ENCODE data around the gene CRKL. TPM values are rescaled to one million over a fixed set of nuclear protein-coding genes. Genes with fewer than 3 reads are reported as not detected.

Gene CRKL
- polyA plus RNA-seq, 1 of the 3 experiments (the other 2 are of a cell fraction): 9.6 TPM

- H3K36me3 ChIP-seq (replicated peaks in 1 of 2; ENCODE audit: control insufficient read depth in 1 of 2, insufficient read depth in 2 of 2, low read length in 1 of 2): no peaks in the 10 kb centered on the region
- no peak overlapping the region for H3K9ac ChIP-seq
- H3K4me3 ChIP-seq (ENCODE audit: low read depth in 2 of 2, low read length in 1 of 2): no peak overlapping the region
- H3K27me3 ChIP-seq (ENCODE audit: insufficient read depth): no peaks in the 10 kb centered on the region
- CTCF ChIA-PET: interaction anchor here (1.2 to 7.0 kb wide), 6 partner anchors 10 to 159 kb away, joined by 3 to 44 read pairs (median 14); partner anchors contain the start of gene LZTR1
- no peak overlapping the region for H3K4me2 ChIP-seq
- no peak overlapping the region for H2AFZ ChIP-seq (ENCODE audit: low read depth)
- H3K79me2 ChIP-seq (ENCODE audit: insufficient read depth): no peaks in the 10 kb centered on the region
- H4K20me1 ChIP-seq (ENCODE audit: insufficient read depth): no peaks in the 10 kb centered on the region
- H3K9me3 ChIP-seq: no peaks in the 10 kb centered on the region
- POLR2A ChIA-PET: interaction anchor here (1.6 kb wide), 1 partner anchor 19 kb away, joined by 6 read pairs; the partner anchor contains the start of gene LZTR1
- no peaks in the 10 kb centered on the region for H3F3A ChIP-seq (replicated peaks; ENCODE audit: insufficient read depth)
- 76% methylated on average over 6 of the region's 7 CpGs for WGBS (ENCODE audit: low lambda C conversion rate)
- TF ChIP-seq YY1 (IDR thresholded peaks at IDR 0.05; ENCODE audit: low read depth): no peak
- TF ChIP-seq EZH2phosphoT487 (IDR thresholded peaks at IDR 0.05; ENCODE audit: borderline replicate concordance, low read depth): no peak
- TF ChIP-seq TEAD4 (IDR thresholded peaks at IDR 0.05; ENCODE audit: borderline replicate concordance, insufficient read depth): no peak
- TF ChIP-seq NRF1 (IDR thresholded peaks at IDR 0.05; ENCODE audit: low read depth, low read length): no peak
- no peak for TF ChIP-seq FOXJ3 (CRISPR knock-in tag; IDR thresholded peaks at IDR 0.05)
- no peak for TF ChIP-seq JUND (IDR thresholded peaks at IDR 0.05)
- TF ChIP-seq TAF1 (IDR thresholded peaks at IDR 0.05; ENCODE audit: borderline replicate concordance, low read depth, low read length): no peak
- no peak for TF ChIP-seq RFX5 (IDR thresholded peaks at IDR 0.05; ENCODE audit: low read length)
- TF ChIP-seq TCF12 (IDR thresholded peaks at IDR 0.05): no peak
- no peak for TF ChIP-seq MEF2A (IDR thresholded peaks at IDR 0.05; ENCODE audit: borderline replicate concordance, low read depth)
- TF ChIP-seq GATA2 (CRISPR knock-in tag; IDR thresholded peaks at IDR 0.05): no peak
- no peak for TF ChIP-seq EP300 (IDR thresholded peaks at IDR 0.05; ENCODE audit: borderline replicate concordance in 1 of 2, low read depth in 1 of 2, low read length in 1 of 2)
- TF ChIP-seq RCOR1 (IDR thresholded peaks at IDR 0.05; ENCODE audit: low read length): no peak
- TF ChIP-seq RAD21 (IDR thresholded peaks at IDR 0.05; ENCODE audit: low read length): no peak
- H3K9me2 ChIP-seq: no peaks in the 10 kb centered on the region
- DNase-seq: peak; percentile 15
- peaks cover 0 to 19% of the 10 kb centered on the region in 2 experiments; a peak in 1 of 4 replicates for H3K4me1 ChIP-seq (ENCODE audit: control insufficient read depth in 1 of 2, insufficient read depth in 2 of 2, low read depth in 1 of 2, low read length in 1 of 2)
- no peak overlapping the region for H3K27ac ChIP-seq (ENCODE audit: low read depth in 2 of 2, low read length in 1 of 2)
Measured at GRCh38 chr22:20963201-20964052, 46.2 kb downstream of the CRKL start.

- Histone ChIP-seq H3K27ac (ENCODE audit: low read depth in 2 of 2, low read length in 1 of 2) (no peak overlapping the region), H3K9me2 (no peaks in the 10 kb centered on the region), H3K27me3 (ENCODE audit: insufficient read depth) (no peaks in the 10 kb centered on the region), H3K4me3 (ENCODE audit: low read depth in 2 of 2, low read length in 1 of 2) (peak overlapping the region; percentile 44 to 46; a peak in 3 of 4 replicates), H3K4me1 (ENCODE audit: control insufficient read depth in 1 of 2, insufficient read depth in 2 of 2, low read depth in 1 of 2, low read length in 1 of 2) (peaks cover 0 to 26% of the 10 kb centered on the region in 2 experiments; a peak in 1 of 4 replicates), H4K20me1 (ENCODE audit: insufficient read depth) (no peaks in the 10 kb centered on the region), H2AFZ (ENCODE audit: low read depth) (no peak overlapping the region), H3K79me2 (ENCODE audit: insufficient read depth) (no peaks in the 10 kb centered on the region), H3K9ac (no peak overlapping the region), H3K4me2 (peak overlapping the region; percentile 72), H3F3A (replicated peaks; ENCODE audit: insufficient read depth) (no peaks in the 10 kb centered on the region), H3K36me3 (replicated peaks in 1 of 2; ENCODE audit: control insufficient read depth in 1 of 2, insufficient read depth in 2 of 2, low read length in 1 of 2) (no peaks in the 10 kb centered on the region), H3K9me3 (no peaks in the 10 kb centered on the region)
- 50% methylated on average over 5 of the region's 6 CpGs for whole genome bisulfite sequencing (ENCODE audit: low lambda C conversion rate)
- DNase-seq: peak; percentile 30
- CTCF ChIA-PET: interaction anchor here (0.8 to 7.0 kb wide), 4 partner anchors 9 to 79 kb away, joined by 3 to 44 read pairs (median 10); no protein-coding TSS in a partner anchor
- POLR2A ChIA-PET: interaction anchor here (1.6 kb wide), 1 partner anchor 18 kb away, joined by 6 read pairs; the partner anchor contains the start of gene LZTR1
- no peak for TF ChIP-seq TEAD4 (IDR thresholded peaks at IDR 0.05; ENCODE audit: borderline replicate concordance, insufficient read depth)
- TF ChIP-seq EZH2phosphoT487 (IDR thresholded peaks at IDR 0.05; ENCODE audit: borderline replicate concordance, low read depth): no peak
- no peak for TF ChIP-seq RXRA (IDR thresholded peaks at IDR 0.05; ENCODE audit: borderline replicate concordance, low read depth)
- no peak for TF ChIP-seq FOXM1 (IDR thresholded peaks at IDR 0.05; ENCODE audit: low read depth)
- TF ChIP-seq MXI1 (IDR thresholded peaks at IDR 0.05; ENCODE audit: low read depth, low read length): no peak
- no peak for TF ChIP-seq POLR2AphosphoS5 (IDR thresholded peaks at IDR 0.05; ENCODE audit: low read depth, low read length)
- no peak for TF ChIP-seq CHD2 (IDR thresholded peaks at IDR 0.05; ENCODE audit: low read length, partially characterized antibody)
- TF ChIP-seq FOXJ3 (CRISPR knock-in tag; IDR thresholded peaks at IDR 0.05): no peak
- TF ChIP-seq SMC3 (IDR thresholded peaks at IDR 0.05; ENCODE audit: low read depth, low read length): no peak
- TF ChIP-seq MAX (IDR thresholded peaks at IDR 0.05; ENCODE audit: low read depth): no peak
- no peak for TF ChIP-seq GABPA (IDR thresholded peaks at IDR 0.05; ENCODE audit: low read depth)
- TF ChIP-seq IRF3 (IDR thresholded peaks at IDR 0.05; ENCODE audit: low read depth, low read length): no peak
- TF ChIP-seq FOSL2 (IDR thresholded peaks at IDR 0.05; ENCODE audit: borderline replicate concordance, low read depth): no peak
Measured at GRCh38 chr22:20964090-20964798, 47.0 kb downstream of the CRKL start.
